Activated CD8-positive, alpha-beta memory T cell treated with anti-CD3 and anti-CD28 coated beads for 24 hours (primary cell): ENCODE data around the gene CYP1A2.

Experiments
- DNase-seq: peaks from one replicate; pipeline ENCODE4 v3.0.0-alpha.2; 2020

Gene CYP1A2

GRCh38 chr15:74742422-74742821, 6.2 kb upstream of the CYP1A2 start:
- no peak for DNase-seq

- DNase-seq: no peak
Measured at GRCh38 chr15:74746389-74746788, 2.3 kb upstream of the CYP1A2 start.

GRCh38 chr15:74749832-74750231, 1.2 kb downstream of the CYP1A2 start:
- no peak for DNase-seq

GRCh38 chr15:74750751-74751150, 2.1 kb downstream of the CYP1A2 start:
- DNase-seq: no peak

DNA sequence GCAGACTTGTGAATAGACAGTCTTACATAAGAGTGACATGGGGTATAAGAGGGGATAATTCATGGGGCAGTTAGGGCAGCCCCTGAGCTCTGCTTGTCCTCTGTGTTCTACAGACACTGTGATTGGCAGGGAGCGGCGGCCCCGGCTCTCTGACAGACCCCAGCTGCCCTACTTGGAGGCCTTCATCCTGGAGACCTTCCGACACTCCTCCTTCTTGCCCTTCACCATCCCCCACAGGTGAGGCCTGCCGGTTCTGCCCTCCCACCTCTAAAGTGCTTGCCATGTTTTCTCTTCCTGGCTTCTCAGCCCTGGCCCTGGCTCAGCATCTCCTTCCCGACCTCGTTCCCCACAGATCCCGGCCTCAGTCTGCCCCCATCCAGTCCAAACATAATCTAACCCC, 3.4 kb downstream of the CYP1A2 start:
- DNase-seq: no peak

- no peak for DNase-seq
Measured at GRCh38 chr15:74752531-74752930, 3.9 kb downstream of the CYP1A2 start.

- DNase-seq: no peak
Measured at GRCh38 chr15:74754593-74755215, 6.1 kb downstream of the CYP1A2 start.

DNA sequence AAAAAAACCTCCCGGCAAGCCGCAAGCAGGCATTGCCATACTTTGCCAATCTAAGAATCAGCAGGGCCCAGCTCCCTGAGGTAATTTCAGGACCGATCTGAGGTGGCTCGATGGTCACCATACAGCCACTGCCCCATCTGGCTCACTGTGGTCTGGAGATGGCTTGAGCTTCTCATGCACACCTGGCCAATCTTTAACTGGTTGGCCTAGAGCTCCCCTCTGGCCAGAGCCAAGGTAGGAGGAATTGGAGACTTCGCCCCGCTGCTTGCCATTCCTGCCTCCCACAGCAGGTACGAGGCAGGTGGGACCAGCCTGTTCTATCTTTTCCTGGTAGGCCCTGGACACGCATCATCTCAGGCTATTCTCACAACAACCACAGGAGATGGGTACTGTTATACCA, 10.1 kb downstream of the CYP1A2 start:
- no peak for DNase-seq

- DNase-seq: no peak
Measured at GRCh38 chr15:74762791-74763150, 14.1 kb downstream of the CYP1A2 start.

- DNase-seq: no peak
Measured at GRCh38 chr15:74763416-74763815, 14.8 kb downstream of the CYP1A2 start.

DNA sequence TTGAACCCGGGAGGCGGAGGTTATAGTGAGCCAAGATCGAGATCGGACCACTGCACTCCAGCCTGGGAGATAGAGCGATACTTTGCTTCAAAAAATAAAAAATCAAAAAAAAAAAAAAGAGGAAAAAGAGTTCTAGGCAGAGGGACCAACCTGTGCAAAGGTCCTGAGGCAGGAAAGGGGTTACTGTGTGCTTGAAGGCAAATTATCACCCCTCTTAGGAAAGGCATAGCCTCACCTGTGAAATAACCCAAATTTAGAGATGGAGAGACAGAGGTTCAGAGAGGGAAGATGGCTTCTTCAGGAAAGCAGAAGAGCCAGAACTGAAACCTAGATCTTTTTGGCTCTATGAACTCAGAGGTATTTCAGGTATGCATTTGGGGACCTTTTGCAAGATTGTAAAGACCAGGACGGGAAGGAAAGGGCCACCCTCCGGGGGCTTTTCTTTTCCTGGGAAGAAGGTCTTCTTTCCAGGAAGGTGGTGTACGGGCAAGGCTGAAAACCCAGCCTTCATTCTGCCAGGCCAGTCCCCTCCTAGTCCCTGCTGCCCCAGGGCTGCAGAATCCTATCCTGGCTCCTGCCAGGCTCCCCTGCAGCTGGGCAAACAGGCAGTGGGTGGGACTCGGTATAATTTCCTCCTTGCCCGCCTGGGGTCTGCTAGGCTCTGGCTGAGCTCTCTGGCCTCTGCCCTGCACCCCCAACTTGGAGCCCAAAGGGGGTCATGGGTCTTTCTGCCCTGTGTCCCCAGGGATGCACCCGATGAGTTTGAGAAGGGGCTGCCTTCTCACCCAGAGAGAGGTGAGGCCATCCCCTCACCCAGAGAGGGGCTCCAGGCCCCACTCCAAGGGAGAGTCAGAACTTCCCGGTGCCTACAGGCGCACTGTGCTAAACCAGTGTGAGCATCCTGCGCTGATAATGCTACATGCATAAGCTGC, 18.8 kb downstream of the CYP1A2 start:
- no peak for DNase-seq

GRCh38 chr15:74768099-74768770, 19.6 kb downstream of the CYP1A2 start:
- DNase-seq: no peak

DNA sequence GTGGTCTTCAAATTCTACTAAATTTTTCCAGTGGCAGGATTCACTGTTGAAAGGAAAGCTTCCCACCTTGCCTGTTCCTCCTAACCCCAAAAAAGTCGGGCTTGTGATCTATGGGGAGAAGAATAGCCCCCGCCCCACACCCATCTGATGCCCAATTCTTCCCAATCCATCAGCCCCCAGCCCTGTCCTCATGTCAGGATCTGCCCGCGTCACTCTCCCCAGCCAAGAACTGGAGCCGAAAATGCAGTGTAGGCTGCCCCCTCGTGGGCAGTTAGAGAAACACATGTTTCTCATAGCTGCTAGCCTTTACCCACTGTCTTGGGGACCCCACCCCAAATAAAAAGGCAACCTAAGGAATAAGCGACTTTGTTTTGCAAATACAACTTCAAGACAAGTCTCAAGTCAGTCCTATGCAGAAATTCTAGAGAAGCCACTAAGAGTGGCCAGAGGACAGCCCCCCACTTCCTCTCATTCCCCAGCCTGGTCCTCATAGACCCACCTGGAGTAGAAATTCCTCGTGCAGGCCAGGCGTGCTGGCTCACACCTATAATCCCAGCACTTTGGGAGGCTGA, 20.2 kb downstream of the CYP1A2 start:
- peak; percentile 82 for DNase-seq

GRCh38 chr15:74769463-74770025, 20.9 kb downstream of the CYP1A2 start:
- DNase-seq: no peak

GRCh38 chr15:74770211-74770903, 21.7 kb downstream of the CYP1A2 start:
- DNase-seq: no peak

- DNase-seq: no peak
Measured at GRCh38 chr15:74773329-74773728, 24.7 kb downstream of the CYP1A2 start.

GRCh38 chr15:74773731-74774252, 25.1 kb downstream of the CYP1A2 start:
- no peak for DNase-seq

DNA sequence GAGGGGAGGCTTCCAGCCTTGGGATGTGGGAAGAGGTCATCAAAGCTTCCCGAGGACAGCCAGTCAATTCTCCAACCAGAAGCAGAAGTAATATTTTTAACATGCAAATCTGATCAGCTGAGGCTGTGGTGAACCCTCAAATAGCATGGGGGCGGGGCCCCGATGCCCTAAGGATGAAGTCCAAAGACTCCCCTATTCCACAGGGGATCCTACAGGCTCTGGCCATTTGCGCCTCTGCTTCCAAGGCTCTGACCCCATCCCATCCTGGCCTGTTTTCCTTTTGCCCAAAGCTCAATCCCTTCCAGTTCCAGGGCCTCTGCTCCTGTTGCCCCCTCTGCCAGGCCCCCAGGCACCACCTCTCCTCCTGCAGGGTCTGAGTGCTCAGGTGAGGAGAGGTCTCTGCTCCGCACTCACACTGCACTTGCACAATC, 26.5 kb downstream of the CYP1A2 start:
- DNase-seq: no peak

GRCh38 chr15:74775894-74776293, 27.2 kb downstream of the CYP1A2 start:
- DNase-seq: no peak

- DNase-seq: peak; percentile 84
Measured at GRCh38 chr15:74776821-74777768, 28.4 kb downstream of the CYP1A2 start.
